ENCODE data around the gene PTPRCAP. TPM values are rescaled to one million over a fixed set of nuclear protein-coding genes. Genes with fewer than 3 reads are reported as not detected.

The PTPRCAP gene
- total and polyA plus RNA-seq, 4 experiments from 2014 or later = 208 to 613 (median 420) TPM

DNA sequence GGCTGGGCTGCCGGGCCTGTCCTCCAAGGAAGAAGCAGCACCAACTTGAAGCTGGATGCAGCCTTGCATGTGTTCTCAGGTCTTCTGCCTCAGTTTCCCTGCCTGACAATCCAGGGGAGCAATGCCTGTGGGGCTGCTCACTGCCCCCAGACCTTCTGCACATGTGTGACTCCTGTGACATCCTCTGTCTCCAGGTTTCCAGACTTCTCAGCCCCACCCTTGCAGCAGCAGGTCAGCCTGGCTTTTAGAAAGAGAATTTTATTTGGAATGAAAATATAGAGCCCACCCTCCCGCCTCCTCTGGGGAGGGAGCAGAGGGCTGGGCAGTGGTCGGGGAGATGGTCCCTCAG lies 301 bp upstream of the PTPRCAP start:
- H3K4me3 ChIP-seq (ENCODE audit: low read length in 2 of 2) = peak overlapping the region; percentile 81 to 100
- ChIA-PET POLR2A (ENCODE audit: partially characterized antibody) (interaction anchor here (0.8 to 31.8 kb wide), 25 partner anchors 9 to 1125 kb away, joined by 3 to 2262 read pairs (median 7); partner anchors contain the start of genes AIP, BBS1, CABP4 and CARNS1), CTCF (ENCODE audit: partially characterized antibody) (interaction anchor here (0.9 to 5.0 kb wide), 13 partner anchors 9 to 56 kb away, joined by 3 to 65 read pairs (median 6); partner anchors contain the start of genes AIP, PPP1CA, RAD9A and RPS6KB2)
- peaks cover 78% of the 10 kb centered on the region for H3K4me1 ChIP-seq (ENCODE audit: insufficient read depth, low read length)
- no peaks in the 10 kb centered on the region for H3K27me3 ChIP-seq (ENCODE audit: insufficient read depth, low read length)
- Mint-ChIP-seq H3K4me3 (peak overlapping the region; percentile 96 to 99 (median 97)), H3K27ac (peak overlapping the region; percentile 88 to 98 (median 95)), H3K9me3 (peaks cover 0 to 4% (median 0%) of the 10 kb centered on the region in 8 donors), H3K4me1 (peaks cover 44 to 83% (median 57%) of the 10 kb centered on the region in 4 donors), H3K36me3 (peaks cover 9 to 36% of the 10 kb centered on the region in 2 donors), H3K27me3 (no peaks in the 10 kb centered on the region)
- DNase-seq = no peak
- peak overlapping the region; percentile 78 for H3K27ac ChIP-seq (ENCODE audit: low read depth, low read length)
- peaks cover 26% of the 10 kb centered on the region for H3K36me3 ChIP-seq (ENCODE audit: insufficient read depth, low read length)
- H3K9me3 ChIP-seq (ENCODE audit: control insufficient read depth in 1 of 2, low read length in 2 of 2) = no peaks in the 10 kb centered on the region
- intact Hi-C loops (cut with micrococcal nuclease) = loop anchor here (1.0 to 2.0 kb wide), 7 partner anchors 9 to 69 kb away; partner anchors contain the start of genes RPS6KB2 and TMEM134

- peaks cover 46 to 79% (median 58%) of the 10 kb centered on the region in 4 donors for H3K4me1 Mint-ChIP-seq
- POLR2A ChIA-PET (ENCODE audit: partially characterized antibody) = interaction anchor here (0.9 to 31.8 kb wide), 23 partner anchors 8 to 1821 kb away, joined by 3 to 2262 read pairs (median 7); partner anchors contain the start of genes AIP, CABP4, CARNS1 and CDK2AP2
- DNase-seq = peak in 3 of 5 donors; percentile 53 to 77 (median 56)
- Histone ChIP-seq H3K4me1 (ENCODE audit: insufficient read depth, low read length) (peaks cover 79% of the 10 kb centered on the region), H3K36me3 (ENCODE audit: insufficient read depth, low read length) (peaks cover 35% of the 10 kb centered on the region), H3K9me3 (ENCODE audit: control insufficient read depth in 1 of 2, low read length in 2 of 2) (no peaks in the 10 kb centered on the region), H3K27me3 (ENCODE audit: insufficient read depth, low read length) (no peaks in the 10 kb centered on the region), H3K4me3 (ENCODE audit: low read length in 2 of 2) (peak overlapping the region; percentile 80 to 81), H3K27ac (ENCODE audit: low read depth, low read length) (peak overlapping the region; percentile 78)
- H3K9me3 Mint-ChIP-seq = peaks cover 0 to 7% (median 0%) of the 10 kb centered on the region in 8 donors
- CTCF ChIA-PET (ENCODE audit: partially characterized antibody) = interaction anchor here (1.0 to 5.0 kb wide), 9 partner anchors 8 to 45 kb away, joined by 3 to 65 read pairs (median 6); partner anchors contain the start of genes PPP1CA, RAD9A, RPS6KB2 and TBC1D10C
- peaks cover 17 to 44% of the 10 kb centered on the region in 2 donors for H3K36me3 Mint-ChIP-seq
- H3K4me3 Mint-ChIP-seq = peak overlapping the region; percentile 96 to 99 (median 97)
- intact Hi-C loops (cut with micrococcal nuclease) = loop anchor here (1.0 to 2.0 kb wide), 6 partner anchors 8 to 48 kb away; partner anchors contain the start of genes RPS6KB2 and TMEM134
- peak overlapping the region; percentile 89 to 98 (median 96) for H3K27ac Mint-ChIP-seq
- no peaks in the 10 kb centered on the region for H3K27me3 Mint-ChIP-seq
These were observed 912 bp downstream of the PTPRCAP start for GRCh38 chr11:67436459-67437081.

DNA sequence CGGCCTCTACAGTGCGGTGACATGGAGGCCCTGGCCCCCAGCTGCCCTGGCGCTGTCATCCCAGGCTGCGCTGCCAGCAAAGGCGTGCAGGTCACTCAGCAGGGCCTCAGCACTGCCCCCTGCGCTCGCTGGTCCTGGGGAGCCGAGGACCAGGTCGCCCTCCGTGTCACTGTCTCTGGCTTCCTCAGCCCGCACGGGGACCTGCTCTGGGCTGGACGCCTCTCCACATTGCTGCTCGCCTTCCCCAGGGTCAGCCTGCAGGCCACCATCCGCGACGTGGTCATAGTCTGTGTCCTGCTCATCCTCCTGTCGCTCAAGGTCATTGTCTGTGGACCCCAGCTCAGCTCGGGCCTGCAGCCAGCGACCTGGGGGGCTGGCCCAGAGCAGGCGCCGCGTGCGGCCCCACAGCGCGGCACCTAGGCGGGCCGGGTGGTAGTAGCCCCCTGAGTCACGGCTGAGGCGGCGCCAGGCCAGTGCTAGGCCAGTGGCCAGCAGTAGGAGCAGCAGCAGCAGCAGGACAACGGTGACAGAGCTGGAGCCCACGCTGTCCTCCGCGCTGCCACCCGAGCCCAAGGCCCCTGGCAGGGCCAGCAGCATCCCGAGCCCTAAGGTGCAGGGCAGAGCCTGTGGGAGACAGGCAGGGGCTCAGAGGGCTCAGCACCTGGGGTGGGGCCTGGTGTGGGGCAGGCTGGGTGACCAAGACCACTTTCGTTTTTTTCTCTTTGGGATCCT lies 1.6 kb downstream of the PTPRCAP start:
- DNase-seq = peak in 1 of 5 donors; percentile 25
- Histone ChIP-seq H3K9me3 (ENCODE audit: control insufficient read depth in 1 of 2, low read length in 2 of 2) (no peaks in the 10 kb centered on the region), H3K27ac (ENCODE audit: low read depth, low read length) (peak overlapping the region; percentile 78), H3K36me3 (ENCODE audit: insufficient read depth, low read length) (peaks cover 38% of the 10 kb centered on the region), H3K27me3 (ENCODE audit: insufficient read depth, low read length) (no peaks in the 10 kb centered on the region), H3K4me3 (ENCODE audit: low read length in 2 of 2) (peak overlapping the region; percentile 80 to 81), H3K4me1 (ENCODE audit: insufficient read depth, low read length) (peaks cover 79% of the 10 kb centered on the region)
- H3K4me3 Mint-ChIP-seq = peak overlapping the region; percentile 96 to 99 (median 97)
- H3K9me3 Mint-ChIP-seq = peaks cover 0 to 7% (median 0%) of the 10 kb centered on the region in 8 donors
- POLR2A ChIA-PET (ENCODE audit: partially characterized antibody) = interaction anchor here (0.9 to 31.8 kb wide), 16 partner anchors 7 to 180 kb away, joined by 3 to 2262 read pairs (median 18); partner anchors contain the start of genes AIP, CABP4, CARNS1 and CDK2AP2
- H3K27ac Mint-ChIP-seq = peak overlapping the region; percentile 89 to 98 (median 95)
- no peaks in the 10 kb centered on the region for H3K27me3 Mint-ChIP-seq
- peaks cover 17 to 44% of the 10 kb centered on the region in 2 donors for H3K36me3 Mint-ChIP-seq
- intact Hi-C loops (cut with micrococcal nuclease) = loop anchor here (2.0 kb wide), 1 partner anchor 33 kb away; no protein-coding TSS in a partner anchor
- CTCF ChIA-PET (ENCODE audit: partially characterized antibody) = interaction anchor here (1.6 to 5.0 kb wide), 4 partner anchors 16 to 33 kb away, joined by 4 to 65 read pairs (median 30); partner anchors contain the start of genes PPP1CA, TBC1D10C and TMEM134
- peaks cover 43 to 73% (median 56%) of the 10 kb centered on the region in 4 donors for H3K4me1 Mint-ChIP-seq

DNA sequence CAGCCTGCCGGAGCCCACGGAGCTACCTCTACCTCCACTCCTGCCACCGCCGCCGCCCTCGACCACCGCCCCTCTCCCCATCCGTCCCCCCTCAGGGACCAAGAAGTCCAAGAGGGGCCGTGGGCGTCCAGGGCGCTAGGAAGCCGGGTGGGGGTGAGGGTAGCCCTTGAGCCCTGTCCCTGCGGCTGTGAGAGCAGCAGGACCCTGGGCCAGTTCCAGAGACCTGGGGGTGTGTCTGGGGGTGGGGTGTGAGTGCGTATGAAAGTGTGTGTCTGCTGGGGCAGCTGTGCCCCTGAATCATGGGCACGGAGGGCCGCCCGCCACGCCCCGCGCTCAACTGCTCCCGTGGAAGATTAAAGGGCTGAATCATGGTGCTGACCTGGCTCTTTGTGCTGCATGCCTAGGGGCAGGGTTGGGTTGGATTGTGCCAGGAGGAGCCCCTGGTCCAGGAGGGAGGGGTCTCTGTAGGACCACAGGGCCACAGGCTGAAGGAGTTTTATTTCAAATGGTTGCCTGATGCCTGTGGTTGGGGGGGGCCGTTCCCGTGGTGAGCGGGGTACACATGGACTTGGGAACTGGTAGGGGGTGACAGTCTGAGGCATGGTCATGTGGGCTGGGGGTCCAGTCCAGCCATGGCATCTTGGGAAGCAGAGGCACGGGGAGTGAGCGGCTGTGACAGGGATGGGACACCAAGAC lies 2.3 kb downstream of the PTPRCAP start:
- ChIA-PET CTCF (ENCODE audit: partially characterized antibody) (interaction anchor here (1.6 to 5.0 kb wide), 2 partner anchors 15 to 27 kb away, joined by 4 to 21 read pairs; no protein-coding TSS in a partner anchor), POLR2A (ENCODE audit: partially characterized antibody) (interaction anchor here (0.9 to 31.8 kb wide), 8 partner anchors 17 to 81 kb away, joined by 3 to 2262 read pairs (median 160); partner anchors contain the start of genes AIP, CABP4, CARNS1 and CORO1B)
- Mint-ChIP-seq H3K4me3 (peak overlapping the region; percentile 80 to 97 (median 90)), H3K27ac (peak overlapping the region; percentile 83 to 95 (median 91)), H3K9me3 (peaks cover 0 to 7% (median 0%) of the 10 kb centered on the region in 8 donors), H3K4me1 (peaks cover 39 to 68% (median 52%) of the 10 kb centered on the region in 4 donors), H3K27me3 (no peaks in the 10 kb centered on the region), H3K36me3 (peaks cover 17 to 44% of the 10 kb centered on the region in 2 donors)
- no peaks in the 10 kb centered on the region for H3K27me3 ChIP-seq (ENCODE audit: insufficient read depth, low read length)
- DNase-seq = no peak
- H3K4me3 ChIP-seq (ENCODE audit: low read length in 2 of 2) = peak overlapping the region in 1 of 2 donors; percentile 81
- intact Hi-C loops (cut with micrococcal nuclease) = no loop called here
- H3K9me3 ChIP-seq (ENCODE audit: control insufficient read depth in 1 of 2, low read length in 2 of 2) = no peaks in the 10 kb centered on the region
- peaks cover 73% of the 10 kb centered on the region for H3K4me1 ChIP-seq (ENCODE audit: insufficient read depth, low read length)
- H3K36me3 ChIP-seq (ENCODE audit: insufficient read depth, low read length) = peaks cover 38% of the 10 kb centered on the region
- H3K27ac ChIP-seq (ENCODE audit: low read depth, low read length) = peak overlapping the region; percentile 78

DNA sequence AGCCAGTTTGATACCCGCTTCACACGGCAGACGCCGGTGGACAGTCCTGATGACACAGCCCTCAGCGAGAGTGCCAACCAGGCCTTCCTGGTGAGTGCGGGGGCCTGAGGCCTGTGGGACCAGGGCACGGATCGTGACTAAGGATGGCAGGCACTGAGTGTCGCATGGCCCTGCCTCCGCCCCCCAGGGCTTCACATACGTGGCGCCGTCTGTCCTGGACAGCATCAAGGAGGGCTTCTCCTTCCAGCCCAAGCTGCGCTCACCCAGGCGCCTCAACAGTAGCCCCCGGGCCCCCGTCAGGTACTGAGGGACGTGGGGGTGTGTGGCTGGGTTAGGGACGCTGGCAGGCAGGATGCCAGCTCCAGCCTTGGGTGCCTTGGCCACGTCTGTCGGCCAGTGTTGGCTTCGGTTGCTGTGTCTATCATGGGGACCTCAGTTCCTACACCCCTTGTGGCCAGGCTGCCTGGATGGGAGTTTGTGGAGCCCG lies 3.0 kb downstream of the PTPRCAP start:
- H3K9me3 ChIP-seq (ENCODE audit: control insufficient read depth in 1 of 2, low read length in 2 of 2) = no peaks in the 10 kb centered on the region
- peak in 1 of 5 donors; percentile 34 for DNase-seq
- peak overlapping the region; percentile 78 for H3K27ac ChIP-seq (ENCODE audit: low read depth, low read length)
- H3K27ac Mint-ChIP-seq = peak overlapping the region; percentile 27 to 90 (median 82)
- peaks cover 32 to 66% (median 46%) of the 10 kb centered on the region in 4 donors for H3K4me1 Mint-ChIP-seq
- H3K36me3 ChIP-seq (ENCODE audit: insufficient read depth, low read length) = peaks cover 38% of the 10 kb centered on the region
- POLR2A ChIA-PET (ENCODE audit: partially characterized antibody) = interaction anchor here (0.9 to 31.8 kb wide), 5 partner anchors 16 to 71 kb away, joined by 3 to 2262 read pairs (median 704); partner anchors contain the start of genes AIP, CABP4, CARNS1 and CORO1B
- H3K4me3 Mint-ChIP-seq = peak overlapping the region; percentile 50 to 84 (median 66)
- peaks cover 73% of the 10 kb centered on the region for H3K4me1 ChIP-seq (ENCODE audit: insufficient read depth, low read length)
- H3K27me3 Mint-ChIP-seq = no peaks in the 10 kb centered on the region
- no peaks in the 10 kb centered on the region for H3K27me3 ChIP-seq (ENCODE audit: insufficient read depth, low read length)
- peaks cover 17 to 41% of the 10 kb centered on the region in 2 donors for H3K36me3 Mint-ChIP-seq
- CTCF ChIA-PET (ENCODE audit: partially characterized antibody) = no interaction called here
- intact Hi-C loops (cut with micrococcal nuclease) = no loop called here
- H3K9me3 Mint-ChIP-seq = peaks cover 0 to 7% (median 0%) of the 10 kb centered on the region in 8 donors
- H3K4me3 ChIP-seq (ENCODE audit: low read length in 2 of 2) = peak overlapping the region in 1 of 2 donors; percentile 81
